A673 (cell line): ENCODE data around the gene CDC42BPB. TPM values are rescaled to one million over a fixed set of nuclear protein-coding genes. Genes with fewer than 3 reads are reported as not detected.
"Not testable (repeated sequence)": the region's sequence is repeated elsewhere in the genome, so short reads cannot be mapped to it uniquely, and the experiment has no call there.

ENCODE experiments used
- BruUV-seq: library from RNA; stranded (reverse); fragments of 400-500 nt; replicated peaks from 2 replicates; lab custom pipeline; 2021; lab: Mats Ljungman, UMichigan
- CTCF ChIA-PET: fragments of 300-600 bp; sonication (Branson Sonifier 250); formaldehyde crosslinking; loops from one replicate; lab custom pipeline; 2022; ENCODE audit warnings: antibody characterized with exemption; lab: Charles Lee
- POLR2A ChIA-PET: fragments of 300-600 bp; sonication (Branson Sonifier 250); formaldehyde crosslinking; loops from one replicate; lab custom pipeline; 2022; ENCODE audit warnings: antibody characterized with exemption; ENCODE audit not compliant: low non-redundant PET; lab: Charles Lee
- DNase-seq: peaks from one replicate; pipeline ENCODE4 v3.0.0-alpha.2; 2015; ENCODE audit warnings: low spot score
- H3K27ac ChIP-seq: fragments of 200-600 bp; sonication (generic); 2 replicates; pipeline ENCODE4 v1.5.1; 2016; ENCODE audit warnings: mixed run types, low read depth, mild to moderate bottlenecking, mixed read lengths, antibody characterized with exemption, low read length; ENCODE audit not compliant: poor library complexity, severe bottlenecking
- H3K27me3 ChIP-seq: fragments of 200-600 bp; sonication (generic); replicated peaks from 2 replicates; pipeline ENCODE4 v1.6.1; 2017; ENCODE audit warnings: mixed run types, low read depth, mild to moderate bottlenecking, mixed read lengths, antibody characterized with exemption, low read length; ENCODE audit not compliant: insufficient read depth, poor library complexity
- H3K36me3 ChIP-seq: fragments of 200-600 bp; sonication (generic); 2 replicates; pipeline ENCODE4 v1.6.1; 2016; ENCODE audit warnings: mixed run types, mild to moderate bottlenecking, mixed read lengths, antibody characterized with exemption, low read length; ENCODE audit not compliant: insufficient read depth, poor library complexity, severe bottlenecking
- H3K4me1 ChIP-seq: fragments of 200-600 bp; sonication (generic); 2 replicates; pipeline ENCODE4 v1.6.1; 2017; ENCODE audit warnings: mixed run types, mild to moderate bottlenecking, mixed read lengths, antibody characterized with exemption, low read length; ENCODE audit not compliant: insufficient read depth, poor library complexity, severe bottlenecking
- H3K4me3 ChIP-seq: fragments of 200-600 bp; sonication (generic); 2 replicates; pipeline ENCODE4 v1.5.1; 2016; ENCODE audit warnings: low read depth, mixed run types, mild to moderate bottlenecking, mixed read lengths, low read length; ENCODE audit not compliant: poor library complexity, severe bottlenecking
- H3K9me3 ChIP-seq: fragments of 200-600 bp; sonication (generic); 2 replicates; pipeline ENCODE4 v1.6.1; 2016; ENCODE audit warnings: mixed run types, low read depth, mild to moderate bottlenecking, mixed read lengths, antibody characterized with exemption, low read length; ENCODE audit not compliant: poor library complexity, severe bottlenecking
- CTCF ChIP-seq: fragments of 300-800, 200-600 bp; sonication (generic); conservative IDR thresholded peaks from 2 replicates; pipeline ENCODE4 v1.5.1; 2017; ENCODE audit warnings: low read depth, mild to moderate bottlenecking, antibody characterized with exemption, low read length, moderate library complexity, mixed read lengths
- EZH2 ChIP-seq: fragments of 200-600 bp; sonication (generic); IDR thresholded peaks from 2 replicates; pipeline ENCODE4 v1.6.1; 2017; ENCODE audit warnings: borderline replicate concordance, low read depth, mild to moderate bottlenecking, mixed read lengths, antibody characterized with exemption, low read length; ENCODE audit not compliant: poor library complexity, severe bottlenecking
- intact Hi-C: fragments of 100-400 bp; cut with micrococcal nuclease; formaldehyde crosslinking; loops from one replicate; pipeline ENCODE4 v1.10.0; 2022; ENCODE audit not compliant: unreplicated experiment
- total RNA-seq: library from RNA; stranded (reverse); gene quantifications from 2 replicates; pipeline ENCODE4 v1.2.3, GENCODE V29; 2021

The CDC42BPB gene
- total RNA-seq, 1 experiment from 2014 or later, result 103 TPM

- no peak overlapping the region for H3K27ac ChIP-seq
- BruUV-seq, result no TSS peak
- POLR2A ChIA-PET, result no interaction called here
- intact Hi-C loops, result no loop called here
- no peak for DNase-seq
- CTCF ChIA-PET, result no interaction called here
- H3K4me1 ChIP-seq, result peaks cover 15% of the 10 kb centered on the region
- no peaks in the 10 kb centered on the region for H3K36me3 ChIP-seq
- H3K4me3 ChIP-seq, result no peak overlapping the region
- no peaks in the 10 kb centered on the region for H3K27me3 ChIP-seq
- no peak for TF ChIP-seq CTCF
- no peak for TF ChIP-seq EZH2
- H3K9me3 ChIP-seq, result no peaks in the 10 kb centered on the region
Measured at GRCh38 chr14:103050935-103051334, 6.4 kb downstream of the CDC42BPB start.

GRCh38 chr14:103047453-103047852 lies 9.9 kb downstream of the CDC42BPB start:
- DNase-seq, H3K9me3 ChIP-seq, H3K27me3 ChIP-seq, H3K4me1 ChIP-seq, POLR2A ChIA-PET, intact Hi-C loops, H3K27ac ChIP-seq, CTCF ChIA-PET, H3K4me3 ChIP-seq, BruUV-seq, H3K36me3 ChIP-seq: not testable (repeated sequence)

- ChIA-PET CTCF (no interaction called here), POLR2A (no interaction called here)
- Histone ChIP-seq H3K27me3 (no peaks in the 10 kb centered on the region), H3K4me3 (no peak overlapping the region), H3K27ac (peak overlapping the region; percentile 30), H3K9me3 (no peaks in the 10 kb centered on the region), H3K4me1 (no peaks in the 10 kb centered on the region), H3K36me3 (peaks cover 15% of the 10 kb centered on the region)
- intact Hi-C loops, result no loop called here
- no peak for DNase-seq
- no peak for TF ChIP-seq EZH2
- no peak for TF ChIP-seq CTCF
- BruUV-seq, result no TSS peak
Measured at GRCh38 chr14:103045371-103045869, 11.9 kb downstream of the CDC42BPB start.

GRCh38 chr14:103043257-103044015 lies 13.9 kb downstream of the CDC42BPB start:
- no peak for DNase-seq
- Histone ChIP-seq H3K36me3 (peaks cover 15% of the 10 kb centered on the region), H3K4me3 (no peak overlapping the region), H3K9me3 (no peaks in the 10 kb centered on the region), H3K4me1 (no peaks in the 10 kb centered on the region), H3K27me3 (no peaks in the 10 kb centered on the region), H3K27ac (no peak overlapping the region)
- ChIA-PET CTCF (no interaction called here), POLR2A (no interaction called here)
- intact Hi-C loops, result no loop called here
- BruUV-seq, result no TSS peak
- no peak for TF ChIP-seq CTCF
- no peak for TF ChIP-seq EZH2
